ENCODE measurements around the gene FBXO42. TPM values are rescaled to one million over a fixed set of nuclear protein-coding genes. Genes with fewer than 3 reads are reported as not detected.

FBXO42 gene
- total and polyA plus RNA-seq, 2 experiments from 2014 or later, result 6.0 to 20.7 TPM

DNA sequence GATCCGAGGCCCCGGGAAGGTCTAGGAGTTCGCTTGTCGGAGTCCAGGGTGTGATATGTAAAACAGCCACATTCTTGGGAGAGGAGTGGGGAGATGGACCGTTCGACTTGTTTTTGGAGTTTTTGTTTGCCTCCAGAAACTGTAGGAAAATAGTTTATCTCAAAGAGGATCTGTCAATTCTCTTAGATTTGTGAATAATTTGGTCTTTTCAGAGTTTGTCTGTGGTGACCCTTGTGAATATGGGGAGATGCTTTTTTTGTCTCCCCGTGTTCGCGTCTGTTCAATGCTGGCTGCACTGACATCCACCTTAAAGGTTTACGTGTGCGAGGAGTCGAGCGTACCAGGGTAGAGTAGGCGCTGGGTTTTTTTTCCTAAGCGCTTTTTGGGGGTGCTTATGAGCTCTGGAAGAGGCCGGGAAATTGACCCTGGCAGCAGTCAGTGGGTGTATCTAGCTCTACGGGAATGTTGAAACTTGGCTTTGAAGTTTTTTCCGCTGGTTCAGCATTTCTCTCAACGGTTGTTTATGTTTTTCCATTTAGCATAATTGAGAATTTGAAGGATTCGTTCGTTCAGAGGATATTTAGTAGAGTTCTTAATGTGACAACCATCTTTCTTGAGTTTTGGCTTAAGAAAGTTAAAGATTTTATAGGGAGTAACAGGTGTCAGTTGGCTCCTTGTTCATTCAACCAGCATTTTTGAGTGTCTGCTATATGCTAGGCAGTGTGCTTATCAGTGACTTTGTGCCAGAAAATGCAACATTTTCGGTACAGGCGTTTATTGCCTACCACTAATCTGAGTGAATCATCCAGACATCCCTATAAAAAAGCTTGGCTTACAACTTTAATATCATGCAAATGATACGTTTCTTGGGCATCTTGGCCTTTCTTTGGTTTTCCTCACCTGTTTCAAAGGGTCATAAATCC lies 15.9 kb upstream of the FBXO42 start (continued):
- TF ChIP-seq, protein P1, sequence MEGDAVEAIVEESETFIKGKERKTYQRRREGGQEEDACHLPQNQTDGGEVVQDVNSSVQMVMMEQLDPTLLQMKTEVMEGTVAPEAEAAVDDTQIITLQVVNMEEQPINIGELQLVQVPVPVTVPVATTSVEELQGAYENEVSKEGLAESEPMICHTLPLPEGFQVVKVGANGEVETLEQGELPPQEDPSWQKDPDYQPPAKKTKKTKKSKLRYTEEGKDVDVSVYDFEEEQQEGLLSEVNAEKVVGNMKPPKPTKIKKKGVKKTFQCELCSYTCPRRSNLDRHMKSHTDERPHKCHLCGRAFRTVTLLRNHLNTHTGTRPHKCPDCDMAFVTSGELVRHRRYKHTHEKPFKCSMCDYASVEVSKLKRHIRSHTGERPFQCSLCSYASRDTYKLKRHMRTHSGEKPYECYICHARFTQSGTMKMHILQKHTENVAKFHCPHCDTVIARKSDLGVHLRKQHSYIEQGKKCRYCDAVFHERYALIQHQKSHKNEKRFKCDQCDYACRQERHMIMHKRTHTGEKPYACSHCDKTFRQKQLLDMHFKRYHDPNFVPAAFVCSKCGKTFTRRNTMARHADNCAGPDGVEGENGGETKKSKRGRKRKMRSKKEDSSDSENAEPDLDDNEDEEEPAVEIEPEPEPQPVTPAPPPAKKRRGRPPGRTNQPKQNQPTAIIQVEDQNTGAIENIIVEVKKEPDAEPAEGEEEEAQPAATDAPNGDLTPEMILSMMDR (conservative IDR thresholded peaks at IDR 0.05; ENCODE audit: low read depth in 2 of 2), result no peak

DNA sequence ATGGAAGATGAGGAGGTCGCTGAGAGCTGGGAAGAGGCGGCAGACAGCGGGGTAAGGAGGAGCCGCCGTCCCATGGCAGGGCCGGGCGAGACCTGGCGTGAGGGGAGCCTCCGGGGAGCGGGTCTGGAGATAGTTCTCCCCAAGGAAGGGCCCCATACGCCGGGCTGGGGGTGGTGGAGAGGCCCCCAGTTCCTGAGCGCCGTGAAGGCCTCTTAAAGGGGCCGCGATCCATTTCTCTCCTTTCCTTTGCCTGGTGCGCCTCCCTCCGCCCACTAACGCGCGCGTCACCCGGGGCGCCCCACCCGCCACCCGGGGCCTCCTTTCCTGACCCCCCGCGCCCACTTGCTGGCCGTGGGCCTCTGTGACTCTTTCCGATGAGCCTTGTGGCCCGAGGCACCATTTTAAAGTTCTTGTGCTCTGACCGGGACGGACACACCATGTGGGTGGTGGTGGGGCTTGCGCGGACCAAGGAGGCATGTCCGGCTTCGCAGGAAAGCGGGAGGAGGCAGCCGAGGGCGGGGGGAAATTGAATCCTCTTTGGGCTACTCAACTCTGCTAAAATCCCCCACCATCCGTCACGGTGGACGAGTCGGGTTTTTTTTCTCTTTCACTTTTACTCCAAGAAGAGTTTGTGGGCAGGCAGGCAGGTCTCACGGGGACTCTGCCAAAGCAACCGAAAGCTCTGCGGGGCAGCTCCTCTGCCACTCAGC lies 15.1 kb upstream of the FBXO42 start:
- Histone ChIP-seq H4K20me1 (replicated peaks; ENCODE audit: insufficient read depth) (peaks cover 43% of the 10 kb centered on the region), H2AFZ (no peak overlapping the region), H3K27me3 (ENCODE audit: insufficient read depth) (no peaks in the 10 kb centered on the region), H3K4me3 (peak overlapping the region; percentile 95), H3K79me2 (replicated peaks; ENCODE audit: insufficient read depth) (peaks cover 50% of the 10 kb centered on the region), H3K4me2 (peak overlapping the region; percentile 83), H3K27ac (ENCODE audit: low read depth) (peak overlapping the region; percentile 98), H3K4me1 (ENCODE audit: insufficient read depth) (peaks cover 13% of the 10 kb centered on the region), H3K9me2 (ENCODE audit: insufficient read depth) (no peaks in the 10 kb centered on the region), H3K36me3 (ENCODE audit: insufficient read depth) (no peaks in the 10 kb centered on the region), H3F3A (replicated peaks; ENCODE audit: low read depth) (0 out of 2 replicates have a peak, but pooled peaks cover 3% of the 10 kb centered on the region)
- peaks cover 3% of the 10 kb centered on the region; the same call in 2 of the 3 replicates for H3K36me3 Mint-ChIP-seq (ENCODE audit: low read depth)
- peak; percentile 78 for DNase-seq (ENCODE audit: low spot score)
- no peaks in the 10 kb centered on the region; the same call in 2 of the 3 replicates for H3K9me3 Mint-ChIP-seq
- H3K27me3 Mint-ChIP-seq (ENCODE audit: insufficient read depth, low read depth, poor library complexity), result peaks cover 4% of the 10 kb centered on the region
- peak overlapping the region; percentile 99 for H3K27ac Mint-ChIP-seq
- peak; percentile 73 for ATAC-seq
- TF ChIP-seq CREB1 (CRISPR knock-in tag; IDR thresholded peaks at IDR 0.05; ENCODE audit: low read depth) (0 out of 2 replicates have a peak, but pooled peaks have one; percentile 3), REST (IDR thresholded peaks at IDR 0.05; ENCODE audit: unreplicated experiment) (no peak), POLR2AphosphoS5 (IDR thresholded peaks at IDR 0.05; ENCODE audit: low read depth) (peak; percentile 85)
- peak overlapping the region; percentile 96 for H3K4me3 Mint-ChIP-seq
- H3K4me1 Mint-ChIP-seq, result peaks cover 15% of the 10 kb centered on the region
